ENCODE results near the gene IL36G.

DNA sequence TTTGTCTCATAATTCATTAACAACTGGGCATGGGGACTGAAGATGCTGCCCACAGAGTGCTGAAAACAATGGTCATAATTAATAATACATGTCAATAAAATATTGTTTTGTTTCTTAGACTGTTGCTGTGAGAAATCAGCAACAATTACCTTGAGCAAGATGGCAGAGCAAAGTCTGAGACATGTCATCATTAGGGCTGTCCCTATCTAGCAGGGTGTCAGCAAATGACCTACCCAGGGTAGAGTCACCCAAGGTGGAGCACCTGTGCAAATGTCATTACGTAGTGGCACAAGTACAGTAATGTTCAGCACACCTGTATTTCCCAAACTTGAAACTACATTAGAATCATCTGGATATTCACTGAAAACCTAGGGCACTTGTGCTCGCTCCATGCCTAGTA, 16.8 kb downstream of the IL36G start:
- TF ChIP-seq POLR2A (IDR thresholded peaks at IDR 0.05; ENCODE audit: low read depth, low read length) (no peak), TAF1 (IDR thresholded peaks at IDR 0.05; ENCODE audit: low read depth, low read length) (no peak), SPI1 (IDR thresholded peaks at IDR 0.05; ENCODE audit: low read depth, low read length) (no peak), POLR2AphosphoS5 (IDR thresholded peaks at IDR 0.05; ENCODE audit: low read depth, low read length) (no peak), POU2F2 (IDR thresholded peaks at IDR 0.05; ENCODE audit: low read depth, low read length) (no peak)
